Retinal pigment epithelial cell (primary cell): Measurements from ENCODE around the gene LRRTM4.

Experiments
- DNase-seq: peaks from one replicate; pipeline ENCODE4 v3.0.0-alpha.2; 2010; ENCODE audit warnings: low read depth
- H3K4me3 ChIP-seq: 2 replicates; pipeline ENCODE4 v1.5.1; 2011; ENCODE audit warnings: mild to moderate bottlenecking, low read length, control low read depth, moderate library complexity
- CTCF ChIP-seq: conservative IDR thresholded peaks from 2 replicates; pipeline ENCODE4 v1.5.1; 2011; ENCODE audit warnings: low read depth, low read length, control low read depth, inconsistent platforms

LRRTM4 gene

DNA sequence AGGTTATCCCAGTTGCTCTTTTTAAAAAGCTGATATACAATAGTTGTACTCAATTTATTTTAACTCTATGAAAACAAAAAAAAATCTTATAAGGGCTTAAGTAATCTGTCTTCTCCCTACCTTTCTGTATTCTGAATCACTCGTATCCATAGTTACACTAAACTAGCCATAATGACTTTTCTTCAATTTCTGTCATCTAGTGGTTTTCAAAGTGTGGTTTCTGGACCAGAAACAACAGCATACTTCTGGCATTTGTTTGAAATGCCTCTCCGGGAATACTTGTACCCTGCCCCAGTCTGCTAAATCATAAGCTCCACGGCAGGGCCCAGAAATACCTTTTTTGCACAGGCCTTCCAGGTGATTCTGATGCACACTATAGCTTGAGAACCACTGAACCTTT lies 253.6 kb downstream of the LRRTM4 start:
- peak; percentile 12 for DNase-seq
- H3K4me3 ChIP-seq = no peak overlapping the region
- no peak for TF ChIP-seq CTCF

- no peak overlapping the region for H3K4me3 ChIP-seq
- TF ChIP-seq CTCF = no peak
- peak; percentile 80 for DNase-seq
These were observed 289.2 kb downstream of the LRRTM4 start for GRCh38 chr2:77232909-77233425.

DNA sequence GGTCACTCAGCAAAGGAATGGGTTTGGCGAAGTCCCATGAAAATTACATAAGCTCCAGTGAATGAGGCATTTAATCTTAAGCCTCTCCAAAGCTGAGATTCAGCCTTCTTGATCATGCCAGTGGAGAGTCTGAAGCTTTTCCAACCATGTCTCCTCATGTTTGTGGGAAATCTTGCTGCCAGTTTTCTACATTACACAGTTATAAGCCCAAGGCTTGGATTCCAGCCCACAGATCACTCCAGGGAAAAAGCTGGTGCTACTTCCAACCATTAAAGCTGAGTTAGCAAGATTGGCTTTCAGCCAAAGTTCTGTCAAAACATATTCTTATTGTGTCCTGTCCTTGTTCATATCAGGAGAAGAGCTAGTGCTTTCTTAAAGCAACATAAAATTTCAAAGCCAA lies 293.8 kb downstream of the LRRTM4 start:
- peak; percentile 99 for DNase-seq
- H3K4me3 ChIP-seq = no peak overlapping the region
- no peak for TF ChIP-seq CTCF

- no peak for DNase-seq
- no peak for TF ChIP-seq CTCF
- H3K4me3 ChIP-seq = no peak overlapping the region
These were observed 311.5 kb downstream of the LRRTM4 start for GRCh38 chr2:77210725-77211124.

- DNase-seq = no peak
- no peak for TF ChIP-seq CTCF
- no peak overlapping the region for H3K4me3 ChIP-seq
These were observed 314.8 kb downstream of the LRRTM4 start for GRCh38 chr2:77207331-77207730.

DNA sequence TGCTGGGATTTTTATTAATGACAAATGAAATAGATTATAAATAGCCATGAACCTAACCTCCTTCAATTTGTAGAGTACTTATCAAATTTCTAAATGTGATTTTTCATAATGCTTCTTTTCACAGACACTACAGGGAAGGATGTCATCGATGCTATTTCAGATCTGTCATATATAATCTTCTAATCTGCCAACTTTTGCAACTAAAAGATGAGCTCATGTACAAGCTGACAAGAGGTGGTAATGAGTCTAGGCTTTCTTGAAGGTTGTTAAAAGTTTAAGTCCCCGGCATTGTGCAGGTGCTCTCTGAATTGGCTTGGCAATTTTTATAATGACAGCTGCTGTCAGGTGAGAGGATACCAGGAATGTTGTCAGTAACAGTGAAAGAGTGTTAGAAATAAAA lies 320.4 kb downstream of the LRRTM4 start:
- no peak for DNase-seq
- H3K4me3 ChIP-seq = no peak overlapping the region
- TF ChIP-seq CTCF = no peak

- no peak for DNase-seq
- no peak for TF ChIP-seq CTCF
- H3K4me3 ChIP-seq = no peak overlapping the region
These were observed 322.8 kb downstream of the LRRTM4 start for GRCh38 chr2:77199411-77199810.
